ENCODE data around the gene COX18. TPM values are rescaled to one million over a fixed set of nuclear protein-coding genes. Genes with fewer than 3 reads are reported as not detected.

Gene COX18
- total RNA-seq, 1 experiment from 2014 or later, result 15.3 TPM

DNA sequence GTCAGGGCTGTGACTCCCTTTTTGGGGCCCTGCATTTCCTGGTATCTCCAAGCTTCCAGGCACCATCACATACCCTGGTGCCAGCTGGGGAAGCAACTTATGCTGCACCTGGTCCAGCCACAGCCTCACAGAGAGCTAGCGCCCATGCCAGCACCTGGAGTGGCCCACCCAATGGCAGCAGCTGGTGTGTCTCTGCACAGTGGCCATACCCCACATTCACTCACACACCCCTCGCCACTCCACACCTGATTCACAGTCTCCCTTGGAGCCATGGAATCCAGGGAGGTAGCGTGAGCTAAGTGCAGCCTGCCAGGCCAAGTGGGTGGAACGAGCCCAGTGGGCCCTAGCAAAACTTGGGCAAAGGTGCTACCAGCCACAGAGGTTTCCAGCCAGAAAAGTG is 56.8 kb downstream of the COX18 start:
- H3K79me2 ChIP-seq (ENCODE audit: low read length), result no peaks in the 10 kb centered on the region
- no peak overlapping the region for H2AFZ ChIP-seq (ENCODE audit: low read length)
- no peak overlapping the region for H3K9ac ChIP-seq (ENCODE audit: low read length)
- H3K9me2 ChIP-seq (replicated peaks; ENCODE audit: insufficient read depth, low read length), result no peaks in the 10 kb centered on the region
- H4K20me1 ChIP-seq (ENCODE audit: insufficient read depth, low read depth, low read length), result no peaks in the 10 kb centered on the region
- H3K27ac ChIP-seq (ENCODE audit: low read length), result no peak overlapping the region
- DNase-seq, result no peak
- H3K4me1 ChIP-seq (ENCODE audit: low read length), result no peaks in the 10 kb centered on the region
- no peaks in the 10 kb centered on the region for H3K9me3 ChIP-seq (ENCODE audit: low read length)
- H3K27me3 ChIP-seq (ENCODE audit: low read length), result no peaks in the 10 kb centered on the region
- no peak overlapping the region for H3K4me3 ChIP-seq (ENCODE audit: low read length)
- no peaks in the 10 kb centered on the region for H3K36me3 ChIP-seq (ENCODE audit: insufficient read depth, low read length)
- no peak overlapping the region for H3K4me2 ChIP-seq (ENCODE audit: low read depth, low read length, poor library complexity, severe bottlenecking)

- H3K36me3 ChIP-seq (ENCODE audit: insufficient read depth, low read length), result no peaks in the 10 kb centered on the region
- peaks cover under 1% of the 10 kb centered on the region; the same call in 1 of the 2 replicates for H3K4me1 ChIP-seq (ENCODE audit: low read length)
- no peaks in the 10 kb centered on the region for H3K27me3 ChIP-seq (ENCODE audit: low read length)
- no peak overlapping the region for H3K4me2 ChIP-seq (ENCODE audit: low read depth, low read length, poor library complexity, severe bottlenecking)
- H4K20me1 ChIP-seq (ENCODE audit: insufficient read depth, low read depth, low read length), result no peaks in the 10 kb centered on the region
- no peaks in the 10 kb centered on the region for H3K79me2 ChIP-seq (ENCODE audit: low read length)
- DNase-seq, result no peak
- no peaks in the 10 kb centered on the region for H3K9me3 ChIP-seq (ENCODE audit: low read length)
- no peak overlapping the region for H3K27ac ChIP-seq (ENCODE audit: low read length)
- H3K9ac ChIP-seq (ENCODE audit: low read length), result no peak overlapping the region
- no peak overlapping the region for H2AFZ ChIP-seq (ENCODE audit: low read length)
- H3K4me3 ChIP-seq (ENCODE audit: low read length), result no peak overlapping the region
- H3K9me2 ChIP-seq (replicated peaks; ENCODE audit: insufficient read depth, low read length), result no peaks in the 10 kb centered on the region
Measured at GRCh38 chr4:73011629-73011985, 57.9 kb downstream of the COX18 start.

DNA sequence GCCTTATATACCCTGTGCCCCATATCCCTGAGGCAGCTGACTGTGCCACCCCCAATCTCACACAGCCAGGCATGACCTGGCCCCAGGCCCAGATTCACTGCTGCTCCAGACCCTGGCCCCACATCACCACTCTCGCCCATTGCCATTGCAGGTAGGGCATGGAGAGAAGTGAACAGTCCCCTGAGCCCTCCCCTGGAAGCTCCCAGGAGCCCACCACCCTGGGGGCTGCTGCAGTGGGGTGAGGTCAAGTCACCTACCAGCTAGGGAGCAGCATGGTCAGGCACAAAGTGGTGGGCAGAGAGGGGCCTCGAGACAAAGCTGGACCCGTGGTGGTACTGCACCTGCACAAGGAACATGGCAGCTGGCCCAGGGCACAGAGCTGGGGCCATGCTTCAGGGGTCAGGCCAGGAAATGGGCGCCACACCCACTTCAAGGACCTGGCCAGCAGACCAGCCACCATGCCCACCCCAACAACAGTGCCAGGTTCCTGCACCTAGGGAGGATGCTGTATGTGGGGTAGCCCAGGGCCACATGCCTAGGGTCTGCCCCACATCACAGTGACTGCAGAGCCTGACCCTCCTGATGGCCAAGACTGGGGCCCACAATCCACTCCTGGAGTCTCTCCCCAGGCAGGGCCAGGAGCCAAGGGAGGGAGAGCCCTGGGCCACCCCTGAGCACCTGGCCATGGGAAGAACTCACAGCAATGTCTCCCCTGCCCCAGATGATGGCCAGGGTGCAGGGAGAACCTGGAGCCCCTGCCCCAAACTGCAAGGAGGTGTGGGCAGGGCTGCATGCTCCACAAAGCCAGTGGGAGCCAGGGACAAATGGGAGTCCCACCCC is 58.5 kb downstream of the COX18 start:
- Histone ChIP-seq H3K9ac (ENCODE audit: low read length) (no peak overlapping the region), H3K27ac (ENCODE audit: low read length) (no peak overlapping the region), H3K9me2 (replicated peaks; ENCODE audit: insufficient read depth, low read length) (no peaks in the 10 kb centered on the region), H4K20me1 (ENCODE audit: insufficient read depth, low read depth, low read length) (no peaks in the 10 kb centered on the region), H2AFZ (ENCODE audit: low read length) (no peak overlapping the region), H3K36me3 (ENCODE audit: insufficient read depth, low read length) (no peaks in the 10 kb centered on the region), H3K27me3 (ENCODE audit: low read length) (no peaks in the 10 kb centered on the region), H3K4me2 (ENCODE audit: low read depth, low read length, poor library complexity, severe bottlenecking) (no peak overlapping the region), H3K4me3 (ENCODE audit: low read length) (no peak overlapping the region), H3K79me2 (ENCODE audit: low read length) (no peaks in the 10 kb centered on the region), H3K4me1 (ENCODE audit: low read length) (peaks cover 6% of the 10 kb centered on the region), H3K9me3 (ENCODE audit: low read length) (no peaks in the 10 kb centered on the region)
- no peak for DNase-seq

- Histone ChIP-seq H3K9me3 (ENCODE audit: low read length) (no peaks in the 10 kb centered on the region), H3K9ac (ENCODE audit: low read length) (no peak overlapping the region), H3K79me2 (ENCODE audit: low read length) (no peaks in the 10 kb centered on the region), H4K20me1 (ENCODE audit: insufficient read depth, low read depth, low read length) (no peaks in the 10 kb centered on the region), H3K4me2 (ENCODE audit: low read depth, low read length, poor library complexity, severe bottlenecking) (no peak overlapping the region), H3K27ac (ENCODE audit: low read length) (no peak overlapping the region), H3K4me1 (ENCODE audit: low read length) (peaks cover 6% of the 10 kb centered on the region), H3K27me3 (ENCODE audit: low read length) (no peaks in the 10 kb centered on the region), H3K9me2 (replicated peaks; ENCODE audit: insufficient read depth, low read length) (no peaks in the 10 kb centered on the region), H3K36me3 (ENCODE audit: insufficient read depth, low read length) (no peaks in the 10 kb centered on the region), H3K4me3 (ENCODE audit: low read length) (no peak overlapping the region), H2AFZ (ENCODE audit: low read length) (no peak overlapping the region)
- DNase-seq, result no peak
Measured at GRCh38 chr4:73007526-73008100, 61.9 kb downstream of the COX18 start.

DNA sequence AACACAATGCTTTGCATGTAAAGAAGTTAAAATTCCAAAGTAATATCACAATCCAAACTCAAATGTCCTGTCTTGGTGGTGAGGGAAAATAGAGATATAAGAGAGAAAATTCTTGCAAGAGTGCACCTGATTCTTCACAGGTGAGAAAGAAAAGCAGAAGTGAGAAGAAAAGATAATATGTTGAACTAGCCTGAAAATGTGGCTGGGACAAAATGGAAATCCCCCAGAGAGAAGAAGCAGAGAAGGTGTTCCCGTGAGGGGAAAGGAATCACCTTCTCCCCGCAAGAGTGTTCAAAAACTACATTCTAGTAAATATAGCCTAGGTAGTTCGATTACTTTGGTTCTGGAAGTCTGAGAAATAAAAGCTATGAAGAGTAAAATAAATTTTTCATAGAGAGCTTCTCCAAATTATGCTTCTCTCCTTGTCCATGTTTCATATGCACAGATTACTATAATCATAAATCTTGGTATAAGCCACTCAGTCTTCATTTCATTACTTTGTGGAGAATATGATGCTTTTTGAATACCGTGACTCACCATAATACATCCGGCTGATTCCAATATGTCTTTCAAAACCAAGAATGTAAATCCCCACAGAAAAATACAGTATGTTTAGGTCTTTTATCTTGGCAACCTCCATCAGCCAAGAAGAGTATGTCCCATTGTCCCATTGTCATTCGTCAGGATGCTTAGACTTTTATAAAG is 63.1 kb downstream of the COX18 start:
- Histone ChIP-seq H3K4me1 (ENCODE audit: low read length) (peaks cover 6% of the 10 kb centered on the region), H4K20me1 (ENCODE audit: insufficient read depth, low read depth, low read length) (no peaks in the 10 kb centered on the region), H3K9me2 (replicated peaks; ENCODE audit: insufficient read depth, low read length) (no peaks in the 10 kb centered on the region), H3K9ac (ENCODE audit: low read length) (no peak overlapping the region), H3K27ac (ENCODE audit: low read length) (no peak overlapping the region), H3K79me2 (ENCODE audit: low read length) (no peaks in the 10 kb centered on the region), H2AFZ (ENCODE audit: low read length) (no peak overlapping the region), H3K9me3 (ENCODE audit: low read length) (no peaks in the 10 kb centered on the region), H3K36me3 (ENCODE audit: insufficient read depth, low read length) (no peaks in the 10 kb centered on the region), H3K4me2 (ENCODE audit: low read depth, low read length, poor library complexity, severe bottlenecking) (no peak overlapping the region), H3K4me3 (ENCODE audit: low read length) (no peak overlapping the region), H3K27me3 (ENCODE audit: low read length) (no peaks in the 10 kb centered on the region)
- DNase-seq, result no peak

- Histone ChIP-seq H3K9me3 (ENCODE audit: low read length) (no peaks in the 10 kb centered on the region), H3K9ac (ENCODE audit: low read length) (no peak overlapping the region), H2AFZ (ENCODE audit: low read length) (no peak overlapping the region), H4K20me1 (ENCODE audit: insufficient read depth, low read depth, low read length) (no peaks in the 10 kb centered on the region), H3K9me2 (replicated peaks; ENCODE audit: insufficient read depth, low read length) (no peaks in the 10 kb centered on the region), H3K27me3 (ENCODE audit: low read length) (no peaks in the 10 kb centered on the region), H3K27ac (ENCODE audit: low read length) (no peak overlapping the region), H3K79me2 (ENCODE audit: low read length) (no peaks in the 10 kb centered on the region), H3K4me3 (ENCODE audit: low read length) (no peak overlapping the region), H3K4me1 (ENCODE audit: low read length) (peaks cover 6% of the 10 kb centered on the region), H3K4me2 (ENCODE audit: low read depth, low read length, poor library complexity, severe bottlenecking) (no peak overlapping the region), H3K36me3 (ENCODE audit: insufficient read depth, low read length) (no peaks in the 10 kb centered on the region)
- DNase-seq, result no peak
Measured at GRCh38 chr4:73005514-73005913, 64.0 kb downstream of the COX18 start.

Small RNA genes lying within 50 kb of the gene (small RNA-seq; reads per million reads assigned to genes)
- gene RNU6ATAC5P, result not detected

Other genes starting within 250 kb of the COX18 start
- 46.6 and 71.0 TPM in 2 replicates for gene ANKRD17, start 189.1 kb upstream of the COX18 start, total RNA-seq (2014; rRNA removed; shearing (Covaris generic); ENCODE audit: low replicate concordance)